ENCODE data around the gene IL1RL1.

IL1RL1 gene

GRCh38 chr2:102356741-102357140, 45.4 kb downstream of the IL1RL1 start:
- no peak overlapping the region for H3K4me3 ChIP-seq (ENCODE audit: low read depth, low read length)
- H3K4me1 ChIP-seq (ENCODE audit: control insufficient read depth, insufficient read depth, low read length), result no peaks in the 10 kb centered on the region
- ChIA-PET CTCF (no interaction called here), POLR2A (no interaction called here)
- H3K27ac ChIP-seq (ENCODE audit: extremely low read depth, low read depth, low read length), result no peak overlapping the region
- TF ChIP-seq GLI4 (tag by site-specific recombination; IDR thresholded peaks at IDR 0.05) (no peak), PRDM4 (tag by site-specific recombination; IDR thresholded peaks at IDR 0.05) (no peak), KLF7 (tag by site-specific recombination; IDR thresholded peaks at IDR 0.05; ENCODE audit: borderline replicate concordance) (no peak)
- TF ChIP-seq, protein P1, sequence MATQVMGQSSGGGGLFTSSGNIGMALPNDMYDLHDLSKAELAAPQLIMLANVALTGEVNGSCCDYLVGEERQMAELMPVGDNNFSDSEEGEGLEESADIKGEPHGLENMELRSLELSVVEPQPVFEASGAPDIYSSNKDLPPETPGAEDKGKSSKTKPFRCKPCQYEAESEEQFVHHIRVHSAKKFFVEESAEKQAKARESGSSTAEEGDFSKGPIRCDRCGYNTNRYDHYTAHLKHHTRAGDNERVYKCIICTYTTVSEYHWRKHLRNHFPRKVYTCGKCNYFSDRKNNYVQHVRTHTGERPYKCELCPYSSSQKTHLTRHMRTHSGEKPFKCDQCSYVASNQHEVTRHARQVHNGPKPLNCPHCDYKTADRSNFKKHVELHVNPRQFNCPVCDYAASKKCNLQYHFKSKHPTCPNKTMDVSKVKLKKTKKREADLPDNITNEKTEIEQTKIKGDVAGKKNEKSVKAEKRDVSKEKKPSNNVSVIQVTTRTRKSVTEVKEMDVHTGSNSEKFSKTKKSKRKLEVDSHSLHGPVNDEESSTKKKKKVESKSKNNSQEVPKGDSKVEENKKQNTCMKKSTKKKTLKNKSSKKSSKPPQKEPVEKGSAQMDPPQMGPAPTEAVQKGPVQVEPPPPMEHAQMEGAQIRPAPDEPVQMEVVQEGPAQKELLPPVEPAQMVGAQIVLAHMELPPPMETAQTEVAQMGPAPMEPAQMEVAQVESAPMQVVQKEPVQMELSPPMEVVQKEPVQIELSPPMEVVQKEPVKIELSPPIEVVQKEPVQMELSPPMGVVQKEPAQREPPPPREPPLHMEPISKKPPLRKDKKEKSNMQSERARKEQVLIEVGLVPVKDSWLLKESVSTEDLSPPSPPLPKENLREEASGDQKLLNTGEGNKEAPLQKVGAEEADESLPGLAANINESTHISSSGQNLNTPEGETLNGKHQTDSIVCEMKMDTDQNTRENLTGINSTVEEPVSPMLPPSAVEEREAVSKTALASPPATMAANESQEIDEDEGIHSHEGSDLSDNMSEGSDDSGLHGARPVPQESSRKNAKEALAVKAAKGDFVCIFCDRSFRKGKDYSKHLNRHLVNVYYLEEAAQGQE (tag by site-specific recombination; IDR thresholded peaks at IDR 0.05), result no peak
- H3K9me3 ChIP-seq (ENCODE audit: control insufficient read depth, insufficient read depth, low read depth, low read length), result no peaks in the 10 kb centered on the region
- H3K36me3 ChIP-seq (ENCODE audit: control insufficient read depth in 2 of 2, insufficient read depth in 1 of 2, low read length in 2 of 2), result no peaks in the 10 kb centered on the region

DNA sequence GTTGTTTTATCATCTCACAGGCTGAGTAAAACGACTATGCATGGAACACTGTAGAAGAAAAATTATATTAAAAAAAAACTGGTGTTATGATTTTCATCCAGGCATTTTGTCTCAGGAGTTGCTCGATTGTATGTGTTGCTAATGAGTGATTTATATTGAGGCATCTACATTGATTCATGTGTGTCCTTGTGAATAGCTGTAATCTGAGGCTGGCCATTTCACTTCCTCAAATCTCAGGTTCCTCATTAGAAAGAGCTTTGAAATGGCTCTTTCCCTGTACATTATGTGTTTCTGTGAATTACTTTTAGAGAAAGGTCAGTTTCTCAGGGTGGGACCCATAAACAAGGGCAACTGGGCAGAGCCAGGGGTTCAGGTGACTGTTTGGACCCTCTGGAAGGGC, 46.6 kb downstream of the IL1RL1 start:
- Histone ChIP-seq H3K9me3 (ENCODE audit: control insufficient read depth, insufficient read depth, low read depth, low read length) (no peaks in the 10 kb centered on the region), H3K4me3 (ENCODE audit: low read depth, low read length) (no peak overlapping the region), H3K36me3 (ENCODE audit: control insufficient read depth in 2 of 2, insufficient read depth in 1 of 2, low read length in 2 of 2) (no peaks in the 10 kb centered on the region), H3K4me1 (ENCODE audit: control insufficient read depth, insufficient read depth, low read length) (no peaks in the 10 kb centered on the region), H3K27ac (ENCODE audit: extremely low read depth, low read depth, low read length) (no peak overlapping the region)
- CTCF ChIA-PET, result interaction anchor here (1.2 kb wide), 1 partner anchor 85 kb away, joined by 4 read pairs; no protein-coding TSS in a partner anchor
- TF ChIP-seq ZNF555 (tag by site-specific recombination; conservative IDR thresholded peaks at IDR 0.05) (no peak), ZFP37 (tag by site-specific recombination; IDR thresholded peaks at IDR 0.05) (no peak), KLF1 (tag by site-specific recombination; IDR thresholded peaks at IDR 0.05) (no peak), ZNF354C (tag by site-specific recombination; IDR thresholded peaks at IDR 0.05; ENCODE audit: borderline replicate concordance, low read depth) (no peak), YY1 (tag by site-specific recombination; IDR thresholded peaks at IDR 0.05) (no peak), ZNF280D (tag by site-specific recombination; IDR thresholded peaks at IDR 0.05) (no peak), ZNF549 (tag by site-specific recombination; IDR thresholded peaks at IDR 0.05) (no peak), ZFP41 (tag by site-specific recombination; IDR thresholded peaks at IDR 0.05; ENCODE audit: borderline replicate concordance) (no peak), ZFP69B (tag by site-specific recombination; IDR thresholded peaks at IDR 0.05) (no peak), SALL2 (tag by site-specific recombination; IDR thresholded peaks at IDR 0.05; ENCODE audit: borderline replicate concordance) (no peak), ZNF610 (tag by site-specific recombination; IDR thresholded peaks at IDR 0.05; ENCODE audit: borderline replicate concordance) (no peak), HOXD13 (CRISPR knock-in tag; IDR thresholded peaks at IDR 0.05; ENCODE audit: borderline replicate concordance) (no peak), ZNF133 (tag by site-specific recombination; IDR thresholded peaks at IDR 0.05) (no peak), PRDM1 (tag by site-specific recombination; IDR thresholded peaks at IDR 0.05) (no peak)
- TF ChIP-seq, protein P2, sequence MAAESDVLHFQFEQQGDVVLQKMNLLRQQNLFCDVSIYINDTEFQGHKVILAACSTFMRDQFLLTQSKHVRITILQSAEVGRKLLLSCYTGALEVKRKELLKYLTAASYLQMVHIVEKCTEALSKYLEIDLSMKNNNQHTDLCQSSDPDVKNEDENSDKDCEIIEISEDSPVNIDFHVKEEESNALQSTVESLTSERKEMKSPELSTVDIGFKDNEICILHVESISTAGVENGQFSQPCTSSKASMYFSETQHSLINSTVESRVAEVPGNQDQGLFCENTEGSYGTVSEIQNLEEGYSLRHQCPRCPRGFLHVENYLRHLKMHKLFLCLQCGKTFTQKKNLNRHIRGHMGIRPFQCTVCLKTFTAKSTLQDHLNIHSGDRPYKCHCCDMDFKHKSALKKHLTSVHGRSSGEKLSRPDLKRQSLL (tag by site-specific recombination; IDR thresholded peaks at IDR 0.05), result no peak
- TF ChIP-seq, protein P3, sequence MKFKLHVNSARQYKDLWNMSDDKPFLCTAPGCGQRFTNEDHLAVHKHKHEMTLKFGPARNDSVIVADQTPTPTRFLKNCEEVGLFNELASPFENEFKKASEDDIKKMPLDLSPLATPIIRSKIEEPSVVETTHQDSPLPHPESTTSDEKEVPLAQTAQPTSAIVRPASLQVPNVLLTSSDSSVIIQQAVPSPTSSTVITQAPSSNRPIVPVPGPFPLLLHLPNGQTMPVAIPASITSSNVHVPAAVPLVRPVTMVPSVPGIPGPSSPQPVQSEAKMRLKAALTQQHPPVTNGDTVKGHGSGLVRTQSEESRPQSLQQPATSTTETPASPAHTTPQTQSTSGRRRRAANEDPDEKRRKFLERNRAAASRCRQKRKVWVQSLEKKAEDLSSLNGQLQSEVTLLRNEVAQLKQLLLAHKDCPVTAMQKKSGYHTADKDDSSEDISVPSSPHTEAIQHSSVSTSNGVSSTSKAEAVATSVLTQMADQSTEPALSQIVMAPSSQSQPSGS (tag by site-specific recombination; IDR thresholded peaks at IDR 0.05; ENCODE audit: low read depth), result no peak
- TF ChIP-seq, protein P4, sequence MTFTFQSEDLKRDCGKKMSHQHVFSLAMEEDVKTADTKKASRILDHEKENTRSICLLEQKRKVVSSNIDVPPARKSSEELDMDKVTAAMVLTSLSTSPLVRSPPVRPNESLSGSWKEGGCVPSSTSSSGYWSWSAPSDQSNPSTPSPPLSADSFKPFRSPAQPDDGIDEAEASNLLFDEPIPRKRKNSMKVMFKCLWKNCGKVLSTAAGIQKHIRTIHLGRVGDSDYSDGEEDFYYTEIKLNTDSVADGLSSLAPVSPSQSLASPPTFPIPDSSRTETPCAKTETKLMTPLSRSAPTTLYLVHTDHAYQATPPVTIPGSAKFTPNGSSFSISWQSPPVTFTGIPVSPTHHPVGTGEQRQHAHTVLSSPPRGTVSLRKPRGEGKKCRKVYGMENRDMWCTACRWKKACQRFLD (tag by site-specific recombination; IDR thresholded peaks at IDR 0.05), result no peak
- POLR2A ChIA-PET, result no interaction called here
